Cardiac muscle cell (in vitro differentiated cells and primary cell): Measurements from ENCODE around the gene INPP5F. TPM values are rescaled to one million over a fixed set of nuclear protein-coding genes. Genes with fewer than 3 reads are reported as not detected.

Source experiments
- DNase-seq, 2 donors: peaks; one replicate each; pipeline versions ENCODE4 v3.0.0 to v3.0.0-alpha.2; 2010 to 2017; ENCODE audit warnings: low read depth in 1 of 2, low spot score in 1 of 2
- H3K27ac ChIP-seq: fragments of 200-600 bp; sonication (generic); 2 replicates; pipeline ENCODE4 v1.5.1; 2016
- H3K27me3 ChIP-seq: fragments of 200-600 bp; sonication (generic); 2 replicates; pipeline ENCODE4 v1.6.0; 2016; ENCODE audit warnings: control low read depth
- H3K36me3 ChIP-seq: fragments of 200-600 bp; sonication (generic); 2 replicates; pipeline ENCODE4 v1.5.1; 2016; ENCODE audit warnings: control low read depth
- H3K4me1 ChIP-seq: fragments of 200-600 bp; sonication (generic); 2 replicates; pipeline ENCODE4 v1.8.1; 2017; ENCODE audit warnings: low read depth, mild to moderate bottlenecking, mixed run types
- H3K4me3 ChIP-seq: fragments of 200-600 bp; sonication (generic); 2 replicates; pipeline ENCODE4 v1.5.1; 2016; ENCODE audit warnings: mild to moderate bottlenecking
- H3K9me3 ChIP-seq: fragments of 200-600 bp; sonication (generic); 2 replicates; pipeline ENCODE4 v1.5.1; 2017; ENCODE audit warnings: low read depth, mild to moderate bottlenecking, control low read depth
- CTCF ChIP-seq: IDR thresholded peaks from 2 replicates; pipeline ENCODE4 v1.5.1; 2012; ENCODE audit warnings: low read depth, mild to moderate bottlenecking, low read length
- polyA plus RNA-seq: library from polyadenylated mRNA; unstranded; fragments of >200 nt; fragmentation: Nextera tagmentation; extraction: Ambion mirVana; gene quantifications from 2 replicates; pipeline ENCODE4 v1.2.1, GENCODE V29; 2016
- total RNA-seq: library from RNA; depleted of rRNA; stranded (reverse); fragments of >200 nt; gene quantifications from 2 replicates; pipeline ENCODE4 v1.2.3, GENCODE V29; 2016

The INPP5F gene
- total and polyA plus RNA-seq, 2 experiments from 2014 or later: 10.2 to 15.7 TPM

GRCh38 chr10:119878524-119878923, 152.7 kb downstream of the INPP5F start:
- no peak overlapping the region for H3K27ac ChIP-seq
- no peak for TF ChIP-seq CTCF
- H3K9me3 ChIP-seq: no peaks in the 10 kb centered on the region
- H3K4me1 ChIP-seq: peaks cover 6% of the 10 kb centered on the region
- H3K4me3 ChIP-seq: no peak overlapping the region
- DNase-seq: no peak
- no peaks in the 10 kb centered on the region for H3K36me3 ChIP-seq
- no peaks in the 10 kb centered on the region for H3K27me3 ChIP-seq

Other genes starting within 250 kb of the INPP5F start
- gene RGS10, start 183.3 kb upstream of the INPP5F start, total RNA-seq: 0.25 and 1.6 TPM in 2 replicates
- gene RGS10, start 183.3 kb upstream of the INPP5F start, polyA plus RNA-seq: 0.73 and 3.0 TPM in 2 replicates
- gene TIAL1, start 129.1 kb upstream of the INPP5F start, total RNA-seq: 45.1 and 63.5 TPM in 2 replicates
- gene TIAL1, start 129.1 kb upstream of the INPP5F start, polyA plus RNA-seq: 33.8 and 58.1 TPM in 2 replicates
- gene BAG3, start 74.7 kb upstream of the INPP5F start, total RNA-seq: 37.8 and 45.4 TPM in 2 replicates
- gene BAG3, start 74.7 kb upstream of the INPP5F start, polyA plus RNA-seq: 62.3 and 64.2 TPM in 2 replicates
- gene MCMBP, start 146.8 kb downstream of the INPP5F start, total RNA-seq: 29.2 and 41.1 TPM in 2 replicates
- gene MCMBP, start 146.8 kb downstream of the INPP5F start, polyA plus RNA-seq: 39.7 and 46.3 TPM in 2 replicates
- 22.9 and 42.1 TPM in 2 replicates for gene SEC23IP, start 166.7 kb downstream of the INPP5F start, total RNA-seq
- gene SEC23IP, start 166.7 kb downstream of the INPP5F start, polyA plus RNA-seq: 40.8 and 42.8 TPM in 2 replicates